Parathyroid adenoma (tissue), 2 donors: ENCODE measurements around the gene PCGF2.

Experiments
- H2AFZ ChIP-seq: fragments of 300-600 bp; sonication (generic); one replicate; pipeline ENCODE4 v1.7.0; 2017; ENCODE audit warnings: antibody characterized with exemption, mild to moderate bottlenecking
- H3K27ac ChIP-seq: fragments of 300-600 bp; sonication (generic); one replicate; pipeline ENCODE4 v1.7.0; 2017
- H3K27me3 ChIP-seq: fragments of 300-600 bp; sonication (generic); one replicate; pipeline ENCODE4 v1.7.0; 2017; ENCODE audit warnings: low read length; ENCODE audit not compliant: control insufficient read depth, insufficient read depth
- H3K36me3 ChIP-seq: fragments of 300-600 bp; sonication (generic); one replicate; pipeline ENCODE4 v1.7.0; 2017; ENCODE audit warnings: low read length; ENCODE audit not compliant: control insufficient read depth, insufficient read depth
- H3K4me1 ChIP-seq: fragments of 300-600 bp; sonication (generic); one replicate; pipeline ENCODE4 v1.7.0; 2017; ENCODE audit warnings: control low read depth
- H3K4me2 ChIP-seq: fragments of 300-600 bp; sonication (generic); one replicate; pipeline ENCODE4 v1.7.0; 2017; ENCODE audit warnings: low read length
- H3K4me3 ChIP-seq: fragments of 300-600 bp; sonication (generic); one replicate; pipeline ENCODE4 v1.7.0; 2017; ENCODE audit warnings: low read depth, low read length
- H3K79me2 ChIP-seq: fragments of 300-600 bp; sonication (generic); one replicate; pipeline ENCODE4 v1.7.0; 2017; ENCODE audit warnings: control low read depth
- H3K9ac ChIP-seq: fragments of 300-600 bp; sonication (generic); one replicate; pipeline ENCODE4 v1.7.0; 2017; ENCODE audit warnings: mild to moderate bottlenecking
- H3K9me3 ChIP-seq: fragments of 300-600 bp; sonication (generic); one replicate; pipeline ENCODE4 v1.7.0; 2017; ENCODE audit warnings: low read length; ENCODE audit not compliant: control insufficient read depth
- CTCF ChIP-seq: fragments of 300-600 bp; sonication (generic); IDR thresholded peaks from one replicate; pipeline ENCODE4 v1.7.0; 2017; ENCODE audit warnings: antibody characterized with exemption, mild to moderate bottlenecking
- donor health status: primary hyperparathyroidism.

PCGF2 gene

GRCh38 chr17:38783227-38783626, 35.1 kb upstream of the PCGF2 start:
- Histone ChIP-seq H3K27me3 (no peaks in the 10 kb centered on the region), H3K9me3 (no peaks in the 10 kb centered on the region), H3K4me3 (no peak overlapping the region), H3K9ac (no peak overlapping the region), H3K36me3 (no peaks in the 10 kb centered on the region), H3K4me1 (no peaks in the 10 kb centered on the region), H3K79me2 (peaks cover 17% of the 10 kb centered on the region), H3K27ac (no peak overlapping the region), H2AFZ (no peak overlapping the region), H3K4me2 (no peak overlapping the region)
- no peak for TF ChIP-seq CTCF

GRCh38 chr17:38779965-38780752, 32.0 kb upstream of the PCGF2 start:
- Histone ChIP-seq H3K79me2 (peaks cover 5% of the 10 kb centered on the region), H2AFZ (no peak overlapping the region), H3K27ac (no peak overlapping the region), H3K4me1 (no peaks in the 10 kb centered on the region), H3K27me3 (no peaks in the 10 kb centered on the region), H3K4me2 (no peak overlapping the region), H3K9ac (no peak overlapping the region), H3K4me3 (no peak overlapping the region), H3K9me3 (no peaks in the 10 kb centered on the region), H3K36me3 (no peaks in the 10 kb centered on the region)
- TF ChIP-seq CTCF: no peak

GRCh38 chr17:38777641-38778250, 29.6 kb upstream of the PCGF2 start:
- Histone ChIP-seq H3K27ac (no peak overlapping the region), H3K9ac (no peak overlapping the region), H3K36me3 (no peaks in the 10 kb centered on the region), H2AFZ (no peak overlapping the region), H3K9me3 (no peaks in the 10 kb centered on the region), H3K27me3 (no peaks in the 10 kb centered on the region), H3K4me1 (no peaks in the 10 kb centered on the region), H3K4me2 (no peak overlapping the region), H3K4me3 (no peak overlapping the region), H3K79me2 (peaks cover 5% of the 10 kb centered on the region)
- no peak for TF ChIP-seq CTCF

- no peaks in the 10 kb centered on the region for H3K36me3 ChIP-seq
- H3K27me3 ChIP-seq: no peaks in the 10 kb centered on the region
- H3K4me1 ChIP-seq: no peaks in the 10 kb centered on the region
- TF ChIP-seq CTCF: no peak
- no peak overlapping the region for H3K9ac ChIP-seq
- no peak overlapping the region for H3K27ac ChIP-seq
- no peaks in the 10 kb centered on the region for H3K9me3 ChIP-seq
- no peaks in the 10 kb centered on the region for H3K79me2 ChIP-seq
- no peak overlapping the region for H3K4me3 ChIP-seq
- H2AFZ ChIP-seq: no peak overlapping the region
- no peak overlapping the region for H3K4me2 ChIP-seq
These were observed 25.1 kb upstream of the PCGF2 start for GRCh38 chr17:38773258-38773657.
